Subcutaneous abdominal adipose tissue (tissue), 5 donors: ENCODE results near the gene ZNF37A.
"Not testable (repeated sequence)": the region's sequence is repeated elsewhere in the genome, so short reads cannot be mapped to it uniquely, and the experiment has no call there.

Experiments used
- H3K27ac ChIP-seq: one replicate; pipeline ENCODE4 v1.7.0; 2013; ENCODE audit warnings: low read depth, mild to moderate bottlenecking, inconsistent platforms, low read length, moderate library complexity
- H3K27me3 ChIP-seq, 5 donors: one replicate each; pipeline ENCODE4 v1.7.0; 2013; ENCODE audit warnings: low read length in 5 of 5, inconsistent platforms in 1 of 5; ENCODE audit not compliant: control insufficient read depth in 5 of 5, insufficient read depth in 4 of 5
- H3K36me3 ChIP-seq, 5 donors: one replicate each; pipeline ENCODE4 v1.7.0; 2013; ENCODE audit warnings: low read length in 5 of 5; ENCODE audit not compliant: control insufficient read depth in 5 of 5, insufficient read depth in 5 of 5
- H3K4me1 ChIP-seq, 5 donors: one replicate each; pipeline ENCODE4 v1.7.0; 2013; ENCODE audit warnings: low read length in 5 of 5, mild to moderate bottlenecking in 3 of 5, moderate library complexity in 1 of 5; ENCODE audit not compliant: control insufficient read depth in 5 of 5, insufficient read depth in 5 of 5
- H3K4me3 ChIP-seq, 5 donors: one replicate each; pipeline ENCODE4 v1.7.0; 2013; ENCODE audit warnings: low read length in 5 of 5, low read depth in 1 of 5
- H3K9ac ChIP-seq, 5 donors: one replicate each; pipeline ENCODE4 v1.7.0; 2013; ENCODE audit warnings: low read length in 5 of 5, mild to moderate bottlenecking in 4 of 5, moderate library complexity in 3 of 5
- H3K9me3 ChIP-seq, 5 donors: one replicate each; pipeline ENCODE4 v1.7.0; 2013; ENCODE audit warnings: low read length in 5 of 5; ENCODE audit not compliant: control insufficient read depth in 5 of 5
- donor health status: healthy.
- donor health status: healthy.
- donor health status: healthy.
- donor health status: healthy.
- donor health status: healthy.

The ZNF37A gene

DNA sequence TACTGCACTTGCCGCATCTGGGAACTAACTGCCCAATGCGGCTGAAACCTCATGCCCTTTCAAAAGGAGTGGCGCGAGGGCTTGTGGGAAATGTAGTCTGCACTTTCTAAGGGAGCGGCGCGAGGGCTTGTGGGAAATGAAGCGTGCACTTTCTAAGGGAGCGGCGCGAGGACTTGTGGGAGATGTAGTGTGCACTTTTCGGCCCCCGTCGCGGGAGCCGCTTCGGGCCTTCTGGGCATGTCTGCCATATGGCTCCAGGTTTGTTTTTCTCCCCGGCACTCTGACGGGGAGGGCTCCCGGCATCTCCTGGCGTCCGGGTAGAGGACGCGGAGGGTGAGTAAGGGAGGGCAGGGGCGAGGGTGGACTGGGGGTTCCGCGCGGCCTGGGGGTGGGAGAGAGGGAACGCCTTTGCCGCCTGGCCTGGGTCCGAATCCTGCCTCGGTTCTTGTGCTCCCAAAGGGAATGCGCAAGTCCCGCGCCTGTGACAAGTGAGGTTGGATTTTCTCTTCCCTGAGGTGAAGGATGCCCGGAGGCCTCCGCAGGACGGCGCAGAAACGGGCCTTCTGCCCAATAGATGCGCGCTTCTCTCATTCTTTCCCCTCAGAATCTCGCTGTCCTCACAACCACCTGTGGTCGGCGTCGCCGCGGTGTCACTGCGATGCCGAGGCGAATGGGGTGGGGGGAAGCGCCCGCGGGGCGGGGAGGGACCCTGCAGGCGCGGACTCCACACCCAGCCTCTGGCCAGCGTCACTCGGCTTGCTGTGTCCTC, at the start of gene ZNF37A:
Gene ZNF37A (plus strand): TSS at position 180 of the 769 bp plus-strand sequence. CDS start 2,281 bp downstream, outside the sequence.
- Histone ChIP-seq H3K36me3 (peaks cover 5 to 30% (median 25%) of the 10 kb centered on the region in 5 donors), H3K9me3 (peaks cover 0 to 4% (median 0%) of the 10 kb centered on the region in 5 donors), H3K27ac (peak within 1 kb of the TSS; percentile 77), H3K4me1 (peaks cover 2 to 19% (median 17%) of the 10 kb centered on the region in 5 donors), H3K9ac (peak within 1 kb of the TSS; percentile 84 to 98 (median 96)), H3K4me3 (peak within 1 kb of the TSS; percentile 90 to 94 (median 92)), H3K27me3 (no peaks in the 10 kb centered on the region)

DNA sequence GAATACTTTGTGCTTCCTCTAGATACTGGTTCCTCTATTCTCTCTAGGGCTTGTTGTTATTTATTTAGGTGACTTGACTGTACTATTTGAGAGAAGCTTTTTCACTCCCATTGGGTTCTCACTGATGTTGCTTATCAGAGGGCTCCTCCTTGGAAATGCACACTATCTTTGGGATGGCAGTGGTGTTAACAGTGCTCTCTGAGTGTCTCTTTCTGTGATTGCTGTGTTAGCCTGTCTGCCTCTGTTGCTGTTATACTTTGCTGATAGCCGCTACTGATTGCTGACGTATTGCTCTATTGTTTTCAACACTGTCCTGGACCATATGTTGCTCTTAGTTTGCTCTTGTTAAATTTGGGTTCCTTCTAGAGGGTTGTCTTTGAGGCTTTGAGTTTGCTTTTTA, 49.0 kb upstream of the ZNF37A start:
- Histone ChIP-seq H3K9me3 (no peaks in the 10 kb centered on the region), H3K4me1 (no peaks in the 10 kb centered on the region), H3K27me3 (no peaks in the 10 kb centered on the region), H3K9ac (no peak overlapping the region), H3K36me3 (peaks cover 4 to 16% (median 11%) of the 10 kb centered on the region in 5 donors), H3K27ac (no peak overlapping the region), H3K4me3 (no peak overlapping the region)

DNA sequence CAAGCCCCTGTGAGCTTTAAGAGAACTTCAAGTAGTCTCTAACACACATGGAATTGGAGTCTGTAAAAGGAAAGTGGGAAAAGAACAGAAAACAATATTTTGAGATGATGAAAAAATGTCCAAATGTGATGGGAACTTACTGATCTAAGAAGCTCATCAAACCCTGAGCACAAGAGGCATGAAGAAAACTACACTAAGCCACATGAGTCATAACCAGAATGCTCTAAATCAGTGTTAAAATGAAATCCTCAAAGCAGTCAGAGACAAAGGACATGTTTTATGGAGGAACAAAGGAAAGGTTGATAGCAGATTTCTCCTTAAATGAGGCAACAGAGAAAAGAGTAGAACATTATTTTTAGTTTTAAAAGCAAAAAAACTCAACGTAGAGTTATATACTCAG, 46.5 kb upstream of the ZNF37A start:
- no peak overlapping the region for H3K4me3 ChIP-seq
- peaks cover 2 to 20% (median 14%) of the 10 kb centered on the region in 5 donors for H3K36me3 ChIP-seq
- no peaks in the 10 kb centered on the region for H3K4me1 ChIP-seq
- no peak overlapping the region for H3K9ac ChIP-seq
- H3K27ac ChIP-seq = no peak overlapping the region
- no peaks in the 10 kb centered on the region for H3K27me3 ChIP-seq
- no peaks in the 10 kb centered on the region for H3K9me3 ChIP-seq

DNA sequence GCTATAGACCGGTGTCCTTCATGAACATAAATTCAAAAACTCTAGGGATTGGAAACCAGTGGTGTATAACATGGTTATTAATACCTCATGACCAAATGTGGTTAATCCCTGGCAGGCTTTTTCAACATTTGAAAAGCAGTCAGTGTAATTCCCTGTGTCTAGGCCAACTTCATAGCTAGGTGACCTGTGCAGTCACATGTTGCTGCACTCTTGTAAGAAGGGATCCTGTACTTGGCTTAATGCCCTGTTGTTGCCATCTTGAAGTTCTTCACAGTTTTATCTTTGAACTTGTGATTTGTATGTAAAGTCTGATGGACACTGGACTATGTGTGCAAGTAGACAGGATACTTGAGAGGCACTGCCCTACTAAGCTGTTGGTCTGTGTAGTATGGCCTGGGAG, 43.9 kb upstream of the ZNF37A start:
- H3K27ac ChIP-seq = no peak overlapping the region
- H3K36me3 ChIP-seq = peaks cover 14 to 32% (median 28%) of the 10 kb centered on the region in 5 donors
- H3K27me3 ChIP-seq = peaks cover 0 to under 1% (median 0%) of the 10 kb centered on the region in 5 donors
- H3K4me1 ChIP-seq = peaks cover 0 to 3% (median 0%) of the 10 kb centered on the region in 5 donors
- no peak overlapping the region for H3K9ac ChIP-seq
- H3K4me3 ChIP-seq = no peak overlapping the region
- H3K9me3 ChIP-seq = peaks cover 12 to 22% (median 21%) of the 10 kb centered on the region in 5 donors

DNA sequence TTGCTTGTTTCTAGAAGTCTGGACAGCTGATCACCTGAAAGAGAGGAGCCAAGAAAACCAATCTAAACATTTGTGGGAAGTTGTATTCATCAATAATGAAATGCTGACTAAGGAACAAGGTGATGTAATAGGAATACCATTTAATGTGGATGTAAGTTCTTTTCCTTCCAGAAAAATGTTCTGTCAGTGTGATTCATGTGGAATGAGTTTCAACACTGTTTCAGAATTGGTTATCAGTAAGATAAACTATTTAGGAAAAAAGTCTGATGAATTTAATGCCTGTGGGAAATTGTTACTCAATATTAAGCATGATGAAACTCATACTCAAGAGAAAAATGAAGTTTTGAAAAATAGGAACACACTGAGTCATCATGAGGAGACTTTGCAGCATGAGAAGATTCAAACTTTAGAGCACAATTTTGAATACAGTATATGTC, 39.8 kb upstream of the ZNF37A start:
- Histone ChIP-seq H3K9ac (no peak overlapping the region), H3K36me3 (peaks cover 35 to 51% (median 47%) of the 10 kb centered on the region in 5 donors), H3K9me3 (peaks cover 25 to 48% (median 40%) of the 10 kb centered on the region in 5 donors), H3K27me3 (peaks cover 0 to 2% (median 0%) of the 10 kb centered on the region in 5 donors), H3K4me1 (peaks cover 0 to 7% (median 0%) of the 10 kb centered on the region in 5 donors), H3K27ac (no peak overlapping the region), H3K4me3 (peak overlapping the region in 2 of 5 donors; percentile 6 to 51)

DNA sequence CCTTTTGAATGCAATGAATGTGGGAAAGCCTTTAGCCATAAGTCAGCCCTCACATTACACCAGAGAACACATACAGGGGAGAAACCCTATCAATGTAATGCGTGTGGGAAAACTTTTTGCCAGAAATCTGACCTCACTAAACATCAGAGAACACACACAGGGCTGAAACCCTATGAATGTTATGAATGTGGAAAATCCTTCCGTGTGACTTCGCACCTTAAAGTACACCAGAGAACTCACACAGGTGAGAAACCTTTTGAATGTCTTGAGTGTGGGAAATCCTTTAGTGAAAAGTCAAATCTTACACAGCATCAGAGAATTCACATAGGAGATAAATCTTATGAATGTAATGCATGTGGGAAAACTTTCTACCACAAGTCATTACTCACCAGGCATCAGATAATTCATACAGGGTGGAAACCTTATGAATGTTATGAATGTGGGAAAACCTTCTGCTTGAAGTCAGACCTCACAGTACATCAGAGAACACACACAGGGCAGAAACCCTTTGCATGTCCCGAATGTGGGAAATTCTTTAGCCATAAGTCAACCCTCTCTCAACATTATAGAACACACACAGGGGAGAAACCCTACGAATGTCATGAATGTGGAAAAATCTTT, 38.8 kb upstream of the ZNF37A start:
- Histone ChIP-seq H3K9me3 (peaks cover 25 to 48% (median 40%) of the 10 kb centered on the region in 5 donors), H3K9ac (peak overlapping the region in 1 of 5 donors; percentile 57), H3K36me3 (peaks cover 40 to 52% (median 50%) of the 10 kb centered on the region in 5 donors), H3K4me3 (peak overlapping the region in 4 of 5 donors; percentile 6 to 51 (median 44))
- H3K27ac ChIP-seq, H3K4me1 ChIP-seq, H3K27me3 ChIP-seq: not testable (repeated sequence)

DNA sequence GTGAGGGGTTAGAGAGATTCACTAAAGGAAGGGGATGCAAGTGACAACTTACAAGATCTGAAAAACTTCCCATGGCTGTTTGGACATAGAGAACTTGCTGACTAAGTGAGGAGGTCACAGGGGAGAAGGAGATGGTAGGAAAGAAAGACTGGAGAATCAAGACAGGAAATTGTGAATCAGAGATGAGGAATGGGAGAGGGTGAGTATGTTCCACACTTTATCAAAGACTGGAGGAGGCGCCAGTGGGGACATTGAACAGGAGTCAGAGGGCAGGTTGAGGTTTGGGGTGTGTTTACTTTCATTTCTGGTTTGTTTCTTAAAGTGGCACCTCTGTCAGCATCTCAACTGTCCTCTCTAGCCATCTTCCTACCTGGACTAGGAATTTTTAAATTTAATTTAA, 24.5 kb upstream of the ZNF37A start:
- H3K36me3 ChIP-seq, H3K27ac ChIP-seq, H3K4me3 ChIP-seq, H3K27me3 ChIP-seq, H3K4me1 ChIP-seq, H3K9ac ChIP-seq: not testable (repeated sequence)
- H3K9me3 ChIP-seq = peaks cover 0 to 12% (median 0%) of the 10 kb centered on the region in 5 donors

DNA sequence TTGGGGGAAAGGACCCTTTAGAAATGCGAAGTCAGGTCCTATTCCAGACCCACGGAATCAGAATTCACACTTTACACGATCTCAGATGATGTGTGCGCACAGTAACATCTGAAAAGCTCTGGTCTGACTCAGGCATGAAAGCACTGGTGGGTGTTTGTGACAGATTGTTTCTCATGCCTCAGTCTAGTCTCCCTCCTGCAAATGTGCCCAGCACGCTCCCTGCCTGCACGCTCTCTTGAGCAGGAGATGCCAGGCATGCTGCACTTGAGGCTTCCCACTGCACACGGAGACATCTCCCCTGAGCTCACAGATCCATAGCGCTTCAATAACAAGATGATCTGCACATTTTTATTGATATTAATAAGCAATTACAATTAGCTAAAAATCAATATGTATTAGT, 23.6 kb upstream of the ZNF37A start:
- H3K9ac ChIP-seq = no peak overlapping the region
- H3K27ac ChIP-seq = no peak overlapping the region
- no peak overlapping the region for H3K4me3 ChIP-seq
- no peaks in the 10 kb centered on the region for H3K27me3 ChIP-seq
- H3K36me3 ChIP-seq = no peaks in the 10 kb centered on the region
- peaks cover 0 to 4% (median 0%) of the 10 kb centered on the region in 5 donors for H3K9me3 ChIP-seq
- no peaks in the 10 kb centered on the region for H3K4me1 ChIP-seq

DNA sequence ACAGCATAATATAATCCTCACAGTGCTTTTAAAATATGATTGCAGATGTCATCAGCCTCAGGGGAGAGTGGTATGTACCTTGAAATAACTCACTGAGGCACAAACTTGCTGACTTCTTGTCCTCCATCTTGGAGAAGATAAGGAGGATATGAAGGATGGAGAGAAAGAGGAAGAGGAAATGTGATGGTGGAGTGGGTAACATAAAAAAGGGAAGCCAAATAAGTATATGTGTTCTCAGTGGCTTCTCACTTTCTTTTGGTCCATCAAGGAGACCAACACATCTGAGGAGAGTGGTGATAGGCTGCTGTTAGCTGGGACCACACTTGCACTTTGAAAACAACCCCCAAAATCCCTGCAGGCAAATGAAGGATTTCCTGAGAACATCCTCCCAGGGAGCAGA, 21.6 kb upstream of the ZNF37A start:
- H3K9ac ChIP-seq = no peak overlapping the region
- no peak overlapping the region for H3K27ac ChIP-seq
- H3K4me1 ChIP-seq = no peaks in the 10 kb centered on the region
- H3K4me3 ChIP-seq = no peak overlapping the region
- peaks cover 0 to 11% (median 0%) of the 10 kb centered on the region in 5 donors for H3K9me3 ChIP-seq
- no peaks in the 10 kb centered on the region for H3K36me3 ChIP-seq
- H3K27me3 ChIP-seq = no peaks in the 10 kb centered on the region

DNA sequence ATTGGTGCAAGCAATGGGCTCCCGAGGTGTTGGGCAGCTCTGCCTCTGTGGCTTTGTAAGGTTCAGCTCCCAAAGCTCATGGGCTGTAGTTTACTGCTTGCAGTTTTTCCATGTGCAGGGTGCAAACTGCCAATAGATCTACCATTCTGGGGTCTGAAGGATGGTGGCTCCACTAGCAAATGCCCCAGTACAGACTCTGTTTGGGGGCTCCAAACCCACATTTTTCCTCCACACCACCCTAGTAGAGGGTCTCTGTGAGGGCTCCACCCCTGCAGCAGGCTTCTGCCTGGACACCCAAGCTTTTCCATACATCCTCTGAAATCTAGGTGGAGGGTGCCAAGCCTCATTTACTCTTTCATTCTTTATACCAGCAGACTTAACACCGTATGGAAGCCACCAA, 17.4 kb upstream of the ZNF37A start:
- Histone ChIP-seq H3K9me3 (peaks cover 0 to 11% (median 0%) of the 10 kb centered on the region in 5 donors), H3K9ac (no peak overlapping the region), H3K27me3 (no peaks in the 10 kb centered on the region), H3K36me3 (no peaks in the 10 kb centered on the region), H3K4me3 (no peak overlapping the region), H3K4me1 (no peaks in the 10 kb centered on the region), H3K27ac (no peak overlapping the region)
